Measurements from ENCODE around the gene SFRP4.

- TF ChIP-seq TAF1 (IDR thresholded peaks at IDR 0.05; ENCODE audit: low read depth): no peak
- no peak for TF ChIP-seq MAX (IDR thresholded peaks at IDR 0.05)
- no peak for TF ChIP-seq ZBTB7A (IDR thresholded peaks at IDR 0.05; ENCODE audit: low read depth)
Observed at GRCh38 chr7:37916673-37917660, at the start of gene SFRP4.

Data from Ishikawa (cell line).